IMR-90 (cell line): ENCODE measurements around the gene MOV10L1.

ENCODE experiments used
- CTCF ChIP-seq: conservative IDR thresholded peaks from 2 replicates; pipeline ENCODE4 v1.5.1; 2012; ENCODE audit warnings: mild to moderate bottlenecking, low read depth, low read length, improper control_type of control experiment
- POLR2A ChIP-seq: IDR thresholded peaks from 2 replicates; pipeline ENCODE4 v1.6.1; 2012; ENCODE audit warnings: mild to moderate bottlenecking, low read depth, low read length

- TF ChIP-seq CTCF (no peak), POLR2A (no peak)
Measured at GRCh38 chr22:50061141-50061823, 28.5 kb upstream of the MOV10L1 start.
